GM19035 (cell line): ENCODE measurements around the gene GSTP1.
A peak's percentile ranks its signal among the peaks of the same experiment; 100 is the strongest.
"Not testable (repeated sequence)": the region's sequence is repeated elsewhere in the genome, so short reads cannot be mapped to it uniquely, and the experiment has no call there.

Source experiments
- ATAC-seq: cut with Tn5 transposase; IDR thresholded peaks from one replicate; pipeline ENCODE4 v1.9.1; 2021; ENCODE audit not compliant: unreplicated experiment

GSTP1 gene

DNA sequence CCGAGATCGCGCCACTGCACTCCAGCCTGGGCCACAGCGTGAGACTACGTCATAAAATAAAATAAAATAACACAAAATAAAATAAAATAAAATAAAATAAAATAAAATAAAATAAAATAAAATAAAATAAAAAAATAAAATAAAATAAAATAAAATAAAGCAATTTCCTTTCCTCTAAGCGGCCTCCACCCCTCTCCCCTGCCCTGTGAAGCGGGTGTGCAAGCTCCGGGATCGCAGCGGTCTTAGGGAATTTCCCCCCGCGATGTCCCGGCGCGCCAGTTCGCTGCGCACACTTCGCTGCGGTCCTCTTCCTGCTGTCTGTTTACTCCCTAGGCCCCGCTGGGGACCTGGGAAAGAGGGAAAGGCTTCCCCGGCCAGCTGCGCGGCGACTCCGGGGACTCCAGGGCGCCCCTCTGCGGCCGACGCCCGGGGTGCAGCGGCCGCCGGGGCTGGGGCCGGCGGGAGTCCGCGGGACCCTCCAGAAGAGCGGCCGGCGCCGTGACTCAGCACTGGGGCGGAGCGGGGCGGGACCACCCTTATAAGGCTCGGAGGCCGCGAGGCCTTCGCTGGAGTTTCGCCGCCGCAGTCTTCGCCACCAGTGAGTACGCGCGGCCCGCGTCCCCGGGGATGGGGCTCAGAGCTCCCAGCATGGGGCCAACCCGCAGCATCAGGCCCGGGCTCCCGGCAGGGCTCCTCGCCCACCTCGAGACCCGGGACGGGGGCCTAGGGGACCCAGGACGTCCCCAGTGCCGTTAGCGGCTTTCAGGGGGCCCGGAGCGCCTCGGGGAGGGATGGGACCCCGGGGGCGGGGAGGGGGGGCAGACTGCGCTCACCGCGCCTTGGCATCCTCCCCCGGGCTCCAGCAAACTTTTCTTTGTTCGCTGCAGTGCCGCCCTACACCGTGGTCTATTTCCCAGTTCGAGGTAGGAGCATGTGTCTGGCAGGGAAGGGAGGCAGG, at the start of gene GSTP1:
Gene GSTP1 (plus strand): TSS at position 566 of the 958 bp plus-strand sequence. CDS start 32 bp downstream, at position 598.
- peak; percentile 51 for ATAC-seq

GRCh38 chr11:67534070-67534679, 49.4 kb upstream of the GSTP1 start:
- ATAC-seq, result no peak

- ATAC-seq, result no peak
These were observed 48.1 kb upstream of the GSTP1 start for GRCh38 chr11:67535561-67535960.

- no peak for ATAC-seq
These were observed 45.3 kb upstream of the GSTP1 start for GRCh38 chr11:67538306-67538705.

DNA sequence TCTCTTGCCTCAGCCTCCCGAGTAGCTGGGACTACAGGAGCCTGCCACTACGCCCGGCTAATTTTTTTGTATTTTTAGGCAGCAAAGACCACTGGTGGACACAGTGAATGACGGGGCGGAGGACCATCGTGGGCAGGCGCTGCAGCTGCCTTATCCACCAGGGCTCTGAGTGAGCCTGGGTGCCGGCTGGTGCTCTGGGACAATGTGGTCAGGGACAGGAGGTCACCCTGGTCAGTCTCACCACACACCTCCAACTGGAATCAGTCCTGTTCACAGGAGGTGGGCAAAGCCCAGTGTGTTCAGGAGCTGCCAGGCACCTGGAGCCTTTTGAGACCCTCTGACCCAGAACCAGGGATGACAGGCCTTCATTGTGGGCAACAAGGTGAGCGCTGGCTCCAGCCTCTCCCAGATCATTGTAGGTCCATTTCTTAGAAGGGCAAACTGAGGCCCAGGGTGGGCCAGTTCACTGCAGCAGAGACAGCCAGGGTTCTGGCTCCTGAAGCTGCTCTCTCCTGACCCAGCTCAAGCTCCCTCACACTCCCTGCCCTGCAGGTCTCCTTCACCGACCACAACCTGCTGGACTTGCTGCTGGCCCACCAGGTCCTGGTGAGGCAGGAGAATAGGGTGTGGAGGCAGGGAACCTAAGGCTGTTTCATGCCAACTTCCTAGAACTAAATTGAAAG, 44.6 kb upstream of the GSTP1 start:
- no peak for ATAC-seq

DNA sequence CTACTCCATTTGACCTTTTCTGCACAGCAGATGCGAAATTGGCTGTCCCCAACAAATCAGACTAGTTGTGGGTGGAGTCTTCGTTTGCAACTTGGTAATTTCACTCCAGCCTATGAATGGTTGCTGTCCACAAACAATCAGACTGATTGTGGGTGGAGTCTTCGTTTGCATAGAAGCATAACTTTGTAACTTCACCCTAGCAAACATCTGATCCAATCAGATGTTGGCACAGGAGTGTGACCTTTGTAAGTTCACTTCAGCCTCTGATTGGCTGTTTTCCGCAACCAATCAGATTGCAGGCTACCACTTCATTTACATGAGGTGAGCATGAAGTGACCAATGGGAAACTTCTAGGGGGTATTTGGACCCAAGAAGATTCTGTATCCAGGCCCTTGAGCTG, 44.1 kb upstream of the GSTP1 start:
- no peak for ATAC-seq

GRCh38 chr11:67541198-67541597, 42.4 kb upstream of the GSTP1 start:
- ATAC-seq, result no peak

DNA sequence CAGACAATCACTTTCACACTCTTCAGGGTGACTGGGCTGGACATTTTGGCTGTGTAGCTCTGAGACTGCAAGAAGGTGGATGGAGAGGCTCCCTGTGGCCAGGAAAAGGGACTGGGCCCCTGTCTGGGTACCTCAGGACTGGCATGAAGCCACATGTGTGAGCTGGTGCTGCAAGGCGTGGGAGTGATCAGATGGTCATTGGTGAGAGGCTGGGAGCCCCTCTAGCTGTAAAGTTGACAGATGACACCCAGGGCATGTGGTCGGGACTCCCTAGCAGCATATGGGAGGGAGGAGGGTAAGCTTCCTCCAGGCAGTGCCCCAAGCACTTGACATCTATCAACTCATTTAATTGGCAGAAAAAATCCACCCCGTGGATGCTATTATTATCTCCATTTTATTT, 41.4 kb upstream of the GSTP1 start:
- ATAC-seq, result no peak

DNA sequence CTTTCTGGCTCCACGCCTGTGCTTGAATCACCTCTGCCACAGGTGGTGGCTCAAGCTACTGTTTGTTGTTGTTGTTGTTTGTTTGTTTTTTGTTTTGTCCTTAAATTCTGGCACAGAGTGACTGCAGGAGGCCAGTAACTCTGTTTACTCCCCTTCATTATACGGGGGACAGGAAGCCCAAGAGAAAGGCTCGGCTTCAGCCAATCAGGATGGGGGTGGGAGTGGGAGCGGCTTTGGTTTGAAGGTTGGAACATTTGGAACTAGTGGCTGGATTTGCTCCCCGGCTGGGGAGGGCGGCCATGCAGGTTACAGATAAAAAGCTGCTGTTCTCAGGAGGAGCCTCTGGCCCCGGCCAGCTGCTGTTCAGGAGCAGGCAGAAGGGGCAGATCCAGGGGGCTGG, 40.6 kb upstream of the GSTP1 start:
- no peak for ATAC-seq

DNA sequence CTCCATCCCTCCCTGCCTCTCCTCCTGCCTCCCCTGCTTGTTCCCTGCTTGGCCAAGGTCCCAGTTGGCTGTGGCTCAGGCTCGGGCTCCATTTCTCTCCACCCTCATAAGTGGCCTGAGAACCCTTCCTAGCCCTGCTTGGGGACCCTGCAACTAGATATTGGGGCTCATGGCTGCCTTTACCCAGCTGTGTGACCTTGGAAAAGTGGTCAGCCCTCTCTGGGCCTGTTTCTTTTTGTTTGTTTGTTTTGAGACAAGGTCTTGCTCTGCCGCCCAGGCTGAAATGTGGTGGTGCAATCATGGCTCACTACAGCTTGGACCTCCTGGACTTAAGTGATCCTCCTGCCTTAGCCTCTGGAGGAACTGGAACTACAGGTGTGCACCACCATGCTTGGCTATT, 40.0 kb upstream of the GSTP1 start:
- ATAC-seq, result no peak

DNA sequence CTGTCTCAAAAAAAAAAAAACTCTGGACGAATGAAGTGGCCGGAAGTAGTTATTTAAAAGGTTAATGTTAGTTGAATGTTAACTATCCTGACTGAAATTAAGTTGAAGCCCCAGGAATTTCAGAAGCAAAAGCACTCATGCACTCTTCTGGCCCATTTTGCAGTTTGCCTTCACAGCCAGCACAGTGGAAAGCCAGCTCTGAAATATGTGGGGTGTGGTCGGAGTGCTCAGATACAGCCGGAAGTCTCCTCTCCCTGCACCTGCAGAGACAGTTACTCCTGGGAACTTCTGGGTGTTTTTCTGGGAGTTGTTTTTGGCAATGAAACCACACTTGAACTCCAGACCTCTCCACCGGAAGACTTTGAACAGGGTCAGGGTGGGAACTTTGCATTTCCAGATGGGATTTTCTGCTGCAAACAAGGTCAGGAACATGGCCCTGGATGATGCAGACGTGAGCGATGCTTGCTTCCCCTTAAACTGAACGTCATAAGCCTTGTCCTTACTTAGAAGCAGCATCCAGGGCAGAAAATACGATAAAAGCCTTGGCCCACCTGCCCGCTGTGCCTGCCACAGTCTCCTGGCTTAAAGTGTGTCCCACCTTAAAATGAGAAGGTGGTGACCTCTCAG, 38.9 kb upstream of the GSTP1 start:
- ATAC-seq, result no peak

DNA sequence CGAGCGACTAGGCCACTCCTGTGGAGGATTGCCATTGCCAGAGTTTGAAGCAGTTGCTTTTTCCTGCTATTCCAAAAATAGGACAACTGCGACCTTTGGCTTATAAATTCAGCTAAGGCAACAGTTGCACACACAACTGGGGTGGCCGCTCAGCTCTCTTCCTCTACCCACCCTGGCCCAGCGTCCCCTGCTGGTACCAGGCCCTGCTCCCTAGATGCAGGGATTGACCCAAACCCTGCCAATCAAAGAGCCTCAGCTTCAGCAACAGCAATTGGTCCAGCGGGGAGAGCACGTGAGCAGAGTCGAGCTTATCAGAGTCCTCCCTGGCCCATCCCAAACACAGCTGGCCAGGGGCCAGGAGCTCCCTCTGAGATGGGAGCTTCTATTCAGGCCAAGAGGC, 38.3 kb upstream of the GSTP1 start:
- ATAC-seq, result no peak

- ATAC-seq, result not testable (repeated sequence)
These were observed 35.5 kb upstream of the GSTP1 start for GRCh38 chr11:67548112-67548511.

DNA sequence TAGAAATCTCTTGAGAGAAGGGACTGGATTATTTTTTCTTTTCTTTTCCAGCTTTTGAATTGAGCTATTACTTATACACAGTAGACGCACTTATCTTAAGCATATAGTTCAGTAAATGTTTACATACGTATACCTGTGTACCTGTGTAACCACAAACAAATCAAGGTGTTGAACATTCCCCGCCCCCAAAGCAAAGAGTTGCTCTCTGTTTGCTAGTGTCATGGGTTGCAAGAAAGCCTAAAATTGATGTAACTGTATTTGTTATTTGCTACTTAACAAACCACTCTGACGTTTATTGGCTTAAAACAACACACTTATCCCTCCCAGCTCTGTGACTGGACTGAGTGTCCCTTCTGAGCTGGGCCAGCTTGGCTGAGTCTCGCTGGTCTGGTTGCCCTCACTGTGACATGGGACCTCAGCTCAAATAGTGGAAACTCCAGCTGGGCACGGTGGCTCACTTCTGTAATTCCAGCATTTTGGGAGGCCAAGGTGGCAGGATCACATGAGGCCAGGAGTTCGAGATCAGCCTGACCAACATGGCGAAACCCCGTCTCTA, 35.0 kb upstream of the GSTP1 start:
- no peak for ATAC-seq

- ATAC-seq, result no peak
These were observed 32.5 kb upstream of the GSTP1 start for GRCh38 chr11:67551127-67551526.

DNA sequence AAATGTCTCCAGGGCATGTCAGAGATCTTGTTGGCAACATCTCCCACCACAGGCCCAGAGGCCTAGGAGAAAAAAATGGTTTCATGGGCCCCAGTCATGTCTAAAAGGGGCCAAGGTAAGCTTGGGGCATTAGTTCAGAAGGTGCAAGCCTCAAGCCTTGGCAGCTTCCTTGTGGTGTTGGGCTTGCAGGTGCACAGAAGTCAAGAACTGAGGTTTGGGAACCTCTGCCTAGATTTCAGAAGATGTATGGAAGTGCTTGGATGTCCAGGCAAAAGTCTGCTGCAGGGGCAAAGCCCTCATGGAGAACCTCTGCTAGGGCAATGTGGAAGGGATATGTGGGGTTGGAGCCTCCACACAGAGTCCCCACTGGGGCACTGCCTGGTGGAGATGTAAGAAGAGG, 31.9 kb upstream of the GSTP1 start:
- not testable (repeated sequence) for ATAC-seq

DNA sequence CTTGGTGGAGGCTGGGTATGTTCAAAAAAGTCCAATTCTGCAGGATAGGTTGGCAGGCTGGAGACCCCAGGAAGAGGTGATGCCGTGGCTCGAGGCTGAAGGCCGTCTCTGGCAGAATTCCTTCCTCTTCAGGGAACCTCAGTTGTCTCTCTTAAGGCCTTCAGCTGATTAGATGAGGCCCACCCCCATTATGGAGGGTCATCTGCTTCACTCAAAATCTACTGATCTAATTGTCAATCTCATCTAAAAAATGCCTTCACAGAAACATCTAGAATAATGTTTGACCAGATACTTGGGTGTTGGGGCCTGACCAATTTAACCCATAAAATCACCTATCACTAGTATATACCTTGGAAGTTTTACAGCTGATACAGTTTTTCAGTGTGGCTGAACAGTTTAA, 27.4 kb upstream of the GSTP1 start:
- ATAC-seq, result no peak

GRCh38 chr11:67558084-67558772, 25.4 kb upstream of the GSTP1 start:
- ATAC-seq, result peak; percentile 43

DNA sequence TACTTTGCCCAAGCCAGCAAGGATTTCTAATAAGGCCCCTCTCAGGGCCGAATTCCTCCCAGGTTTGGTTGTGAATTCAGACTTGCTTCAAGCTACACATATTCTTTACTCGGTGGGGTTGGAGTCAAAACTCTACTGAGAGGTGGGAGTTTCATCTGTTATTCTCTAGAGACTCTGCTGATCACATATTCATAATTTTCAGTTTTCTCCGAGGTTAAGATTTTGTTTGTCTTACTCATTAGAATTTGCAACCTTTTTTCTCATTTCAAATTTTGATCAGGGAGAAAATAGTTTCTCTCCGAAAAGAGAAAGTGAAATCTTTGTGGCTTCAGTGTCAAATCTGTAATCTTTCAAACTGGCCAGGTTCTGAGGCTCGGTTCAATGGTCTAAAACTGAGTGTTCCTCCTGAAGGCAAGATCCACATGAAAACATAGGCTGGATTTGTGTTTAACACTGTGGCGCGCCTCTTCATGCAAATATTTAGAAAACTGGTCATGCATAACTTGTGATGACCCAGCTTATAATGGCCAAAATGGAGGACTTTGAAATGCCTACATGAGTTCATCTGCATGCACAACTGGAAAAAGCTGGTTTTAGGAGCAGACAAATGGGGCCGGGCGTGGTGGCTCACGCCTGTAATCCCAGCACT, 21.5 kb upstream of the GSTP1 start:
- ATAC-seq, result peak; percentile 66
